ENCODE data around the gene MYMK.

The MYMK gene

DNA sequence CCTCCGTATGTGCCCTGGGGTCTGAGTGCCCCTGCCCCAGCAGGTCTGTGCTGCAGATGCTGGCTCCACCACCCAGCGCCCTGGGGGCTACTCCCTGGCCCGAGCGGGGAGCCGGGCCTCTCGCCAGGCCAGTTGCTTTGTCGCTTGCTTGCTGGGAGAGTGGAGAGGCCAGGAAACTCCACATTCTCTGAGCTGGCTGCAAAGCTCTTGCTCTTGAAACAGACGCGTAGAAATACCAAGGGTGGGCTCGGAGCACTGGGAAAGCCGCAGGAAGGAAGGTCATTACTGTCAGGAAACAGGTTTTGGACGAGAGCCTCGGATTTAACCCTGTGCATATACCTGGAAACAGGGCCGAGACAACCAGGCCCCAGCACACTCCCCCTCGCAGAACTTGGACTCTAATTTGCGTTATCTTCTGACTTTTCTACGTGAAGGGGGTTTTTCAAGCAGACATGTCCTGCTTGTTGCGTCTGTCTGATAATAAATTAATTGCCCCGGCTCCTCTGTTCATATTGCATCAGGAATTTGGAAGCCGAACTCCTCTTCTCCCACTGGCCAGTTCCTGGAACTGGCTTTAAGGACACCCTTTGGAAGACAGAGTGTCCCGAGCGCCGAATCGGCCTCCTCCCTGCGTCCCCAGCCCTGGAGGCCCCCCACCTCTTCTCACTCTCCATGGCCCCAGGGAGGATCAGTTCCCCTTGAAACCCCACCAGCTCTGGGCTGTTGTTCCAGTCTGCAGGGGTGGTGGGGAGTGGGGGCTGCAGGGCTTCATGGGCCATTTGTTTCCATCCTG is 20.9 kb upstream of the MYMK start:
- TF ChIP-seq CTCF (IDR thresholded peaks at IDR 0.05), result no peak

- no peak for TF ChIP-seq CTCF (IDR thresholded peaks at IDR 0.05)
These were observed 19.2 kb upstream of the MYMK start for GRCh38 chr9:133543772-133544467.

GRCh38 chr9:133542002-133542401 is 17.2 kb upstream of the MYMK start:
- no peak for TF ChIP-seq CTCF (IDR thresholded peaks at IDR 0.05)

- no peak for TF ChIP-seq CTCF (IDR thresholded peaks at IDR 0.05)
These were observed 15.9 kb upstream of the MYMK start for GRCh38 chr9:133540698-133541025.

DNA sequence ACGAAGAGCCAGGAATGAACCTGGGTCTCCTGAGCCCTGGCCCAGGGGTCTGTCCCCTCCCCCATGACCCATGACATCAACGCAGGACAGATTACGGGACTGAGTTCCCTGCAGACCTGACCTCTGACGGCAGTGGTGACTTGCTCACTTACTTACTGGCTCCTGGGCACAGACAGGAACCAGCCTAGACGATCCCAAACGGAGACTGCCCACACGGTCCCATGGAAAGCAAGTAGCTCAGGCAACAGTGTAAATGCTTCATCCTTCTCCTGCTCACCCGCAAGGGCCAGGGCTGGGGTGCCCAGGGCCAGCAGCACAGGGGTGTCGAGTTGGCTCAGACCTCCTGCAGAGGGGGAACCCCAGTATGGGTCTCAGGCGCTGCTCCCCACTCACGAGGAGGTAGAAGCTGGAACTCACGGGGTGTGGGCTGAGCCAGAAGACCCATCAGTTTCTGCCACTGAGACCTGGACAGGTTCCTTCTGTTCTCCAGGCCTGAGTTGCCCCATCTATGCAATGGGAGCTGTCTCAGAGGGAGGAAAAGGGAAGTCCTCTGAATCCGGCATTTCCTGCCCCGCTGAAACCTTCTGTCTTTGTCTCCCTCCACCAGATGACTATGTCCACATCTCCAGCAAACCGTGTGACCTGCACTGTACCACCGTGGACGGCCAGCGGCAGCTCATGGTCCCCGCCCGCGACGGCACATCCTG is 15.4 kb upstream of the MYMK start:
- TF ChIP-seq CTCF (IDR thresholded peaks at IDR 0.05), result no peak

- TF ChIP-seq CTCF (IDR thresholded peaks at IDR 0.05), result no peak
These were observed 14.4 kb upstream of the MYMK start for GRCh38 chr9:133538851-133539833.

DNA sequence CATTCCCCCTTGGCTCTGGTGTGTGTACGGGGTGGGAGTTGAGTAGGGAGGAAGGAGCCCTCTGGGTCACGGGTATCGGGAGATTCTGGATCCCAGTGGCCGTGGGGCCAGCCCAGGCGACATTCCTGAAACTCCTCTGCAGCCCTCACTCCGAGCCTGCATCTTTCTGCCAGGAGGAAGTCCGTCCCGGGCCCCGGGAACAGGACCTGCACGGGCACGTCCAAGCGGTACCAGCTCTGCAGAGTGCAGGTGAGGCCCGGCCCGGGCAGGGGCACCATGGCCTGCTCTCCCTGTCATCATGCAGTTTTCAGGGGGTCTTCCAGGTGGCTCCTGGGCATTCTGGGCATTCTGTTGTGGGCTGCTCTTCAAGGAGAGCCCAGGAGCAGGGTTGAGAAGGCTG is 13.4 kb upstream of the MYMK start:
- no peak for TF ChIP-seq CTCF (IDR thresholded peaks at IDR 0.05)

All from LNCAP (cell line).